Measurements from ENCODE around the gene VWA8. TPM values are rescaled to one million over a fixed set of nuclear protein-coding genes. Genes with fewer than 3 reads are reported as not detected.
A peak's percentile ranks its signal among the peaks of the same experiment; 100 is the strongest.

VWA8 gene
- total RNA-seq, 1 donor from 2014 or later = 15.8 TPM

GRCh38 chr13:41859565-41859964 is 101.3 kb downstream of the VWA8 start:
- TF ChIP-seq CTCF (IDR thresholded peaks at IDR 0.05) = no peak
- H3K27me3 Mint-ChIP-seq (ENCODE audit: unreplicated experiment) = no peaks in the 10 kb centered on the region
- no peak for DNase-seq (ENCODE audit: extremely low spot score, unreplicated experiment)
- no peaks in the 10 kb centered on the region for H3K4me1 Mint-ChIP-seq (ENCODE audit: unreplicated experiment)
- peaks cover 13% of the 10 kb centered on the region for H3K36me3 Mint-ChIP-seq (ENCODE audit: unreplicated experiment)
- no peak overlapping the region for H3K27ac Mint-ChIP-seq (ENCODE audit: unreplicated experiment)
- H3K4me3 Mint-ChIP-seq (ENCODE audit: unreplicated experiment) = no peak overlapping the region
- no peaks in the 10 kb centered on the region for H3K9me3 Mint-ChIP-seq (ENCODE audit: unreplicated experiment)

GRCh38 chr13:41858780-41859179 is 102.1 kb downstream of the VWA8 start:
- Mint-ChIP-seq H3K27ac (ENCODE audit: unreplicated experiment) (no peak overlapping the region), H3K9me3 (ENCODE audit: unreplicated experiment) (no peaks in the 10 kb centered on the region), H3K4me1 (ENCODE audit: unreplicated experiment) (no peaks in the 10 kb centered on the region), H3K4me3 (ENCODE audit: unreplicated experiment) (no peak overlapping the region), H3K27me3 (ENCODE audit: unreplicated experiment) (no peaks in the 10 kb centered on the region), H3K36me3 (ENCODE audit: unreplicated experiment) (peaks cover 11% of the 10 kb centered on the region)
- DNase-seq (ENCODE audit: extremely low spot score, unreplicated experiment) = no peak
- TF ChIP-seq CTCF (IDR thresholded peaks at IDR 0.05) = no peak

- no peak overlapping the region for H3K27ac Mint-ChIP-seq (ENCODE audit: unreplicated experiment)
- no peak overlapping the region for H3K4me3 Mint-ChIP-seq (ENCODE audit: unreplicated experiment)
- no peaks in the 10 kb centered on the region for H3K27me3 Mint-ChIP-seq (ENCODE audit: unreplicated experiment)
- peaks cover 6% of the 10 kb centered on the region for H3K9me3 Mint-ChIP-seq (ENCODE audit: unreplicated experiment)
- H3K4me1 Mint-ChIP-seq (ENCODE audit: unreplicated experiment) = peaks cover 2% of the 10 kb centered on the region
- no peak for DNase-seq (ENCODE audit: extremely low spot score, unreplicated experiment)
- peaks cover 20% of the 10 kb centered on the region for H3K36me3 Mint-ChIP-seq (ENCODE audit: unreplicated experiment)
- no peak for TF ChIP-seq CTCF (IDR thresholded peaks at IDR 0.05)
Observed at GRCh38 chr13:41854758-41855157, 106.2 kb downstream of the VWA8 start.

GRCh38 chr13:41851351-41851750 is 109.6 kb downstream of the VWA8 start:
- peaks cover 6% of the 10 kb centered on the region for H3K9me3 Mint-ChIP-seq (ENCODE audit: unreplicated experiment)
- DNase-seq (ENCODE audit: extremely low spot score, unreplicated experiment) = no peak
- no peak overlapping the region for H3K27ac Mint-ChIP-seq (ENCODE audit: unreplicated experiment)
- peaks cover 15% of the 10 kb centered on the region for H3K4me1 Mint-ChIP-seq (ENCODE audit: unreplicated experiment)
- H3K27me3 Mint-ChIP-seq (ENCODE audit: unreplicated experiment) = no peaks in the 10 kb centered on the region
- H3K36me3 Mint-ChIP-seq (ENCODE audit: unreplicated experiment) = peaks cover 15% of the 10 kb centered on the region
- TF ChIP-seq CTCF (IDR thresholded peaks at IDR 0.05) = no peak
- no peak overlapping the region for H3K4me3 Mint-ChIP-seq (ENCODE audit: unreplicated experiment)

GRCh38 chr13:41848435-41849255 is 112.3 kb downstream of the VWA8 start:
- Mint-ChIP-seq H3K9me3 (ENCODE audit: unreplicated experiment) (peaks cover 6% of the 10 kb centered on the region), H3K36me3 (ENCODE audit: unreplicated experiment) (peaks cover 17% of the 10 kb centered on the region), H3K27ac (ENCODE audit: unreplicated experiment) (peak overlapping the region; percentile 54), H3K4me1 (ENCODE audit: unreplicated experiment) (peaks cover 18% of the 10 kb centered on the region), H3K4me3 (ENCODE audit: unreplicated experiment) (no peak overlapping the region), H3K27me3 (ENCODE audit: unreplicated experiment) (no peaks in the 10 kb centered on the region)
- peak; percentile 55 for TF ChIP-seq CTCF (IDR thresholded peaks at IDR 0.05)
- DNase-seq (ENCODE audit: extremely low spot score, unreplicated experiment) = no peak
